KBM-7 (cell line): Measurements from ENCODE around the gene SNTG2.

Experiments
- DNase-seq: peaks from one replicate; pipeline ENCODE4 v3.0.0-alpha.2; 2015
- in situ Hi-C: fragments of 300-500 bp; cut with MboI; formaldehyde crosslinking; loops from 2 replicates; pipeline ENCODE4 v1.14.3; 2020; ENCODE audit warnings: low sequenced_read_pairs, low pct_unique_long_range_greater_than_20kb, mixed read lengths

SNTG2 gene

GRCh38 chr2:1308678-1309077 is 358.0 kb downstream of the SNTG2 start:
- no peak for DNase-seq
- in situ Hi-C loops: no loop called here

DNA sequence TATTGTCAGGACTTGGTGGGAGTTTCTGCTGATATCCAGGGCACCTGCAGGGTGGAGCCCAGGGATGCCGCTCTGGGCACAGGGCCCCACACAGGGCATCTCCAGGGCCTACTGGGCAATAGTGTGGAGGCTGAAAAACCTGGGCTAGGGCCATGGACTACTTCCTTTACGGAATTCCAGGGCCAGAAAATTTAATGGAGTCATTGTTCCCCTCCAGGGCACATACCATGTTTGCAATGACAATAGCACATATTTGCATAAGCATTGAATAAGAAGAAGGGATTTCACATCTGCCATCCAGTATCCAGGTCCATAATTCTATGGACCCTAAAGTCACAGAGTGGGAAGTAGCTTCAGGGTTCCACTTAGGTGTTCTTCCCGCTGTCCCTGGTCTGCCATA is 358.9 kb downstream of the SNTG2 start:
- no peak for DNase-seq
- in situ Hi-C loops: no loop called here

DNA sequence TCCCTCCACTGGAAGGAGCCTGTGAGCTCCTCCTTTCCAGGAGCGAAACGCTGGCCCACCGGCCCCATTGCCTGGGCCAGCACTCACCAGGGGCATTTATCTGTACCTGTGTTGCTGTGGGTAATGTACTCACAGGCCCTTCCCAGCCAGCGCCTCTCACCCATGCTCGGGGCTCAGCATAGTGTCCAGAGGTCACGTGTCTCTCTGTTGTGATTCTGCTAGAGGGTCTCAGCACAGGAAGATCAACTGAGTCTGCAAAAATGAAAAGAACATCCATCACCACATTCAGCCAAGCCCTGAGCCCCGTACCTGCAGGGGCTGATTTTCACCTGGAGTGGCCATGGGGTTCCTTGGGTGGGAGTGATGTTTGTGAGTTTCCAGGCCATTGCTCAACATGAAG is 359.6 kb downstream of the SNTG2 start:
- in situ Hi-C loops: no loop called here
- no peak for DNase-seq

DNA sequence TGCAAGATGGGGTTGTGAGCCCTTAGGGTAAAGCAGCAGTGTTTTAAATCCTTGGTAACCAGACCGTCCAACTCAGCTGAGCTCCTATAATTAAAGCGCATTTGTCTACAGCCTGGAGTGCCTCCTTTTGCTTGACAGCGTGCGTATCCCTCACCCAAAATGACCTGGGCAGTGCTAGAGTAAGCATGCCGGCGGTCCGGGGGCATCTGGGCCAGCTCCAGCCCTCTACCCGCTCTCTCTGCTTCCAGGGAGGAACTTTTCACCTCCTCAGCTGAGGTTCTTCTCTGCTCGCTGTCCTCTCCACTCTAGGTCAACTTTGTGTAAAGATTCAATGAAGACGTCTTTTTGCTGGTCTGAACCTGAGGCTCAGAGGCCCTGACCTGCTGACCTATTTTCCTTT is 360.2 kb downstream of the SNTG2 start:
- no peak for DNase-seq
- in situ Hi-C loops: no loop called here

DNA sequence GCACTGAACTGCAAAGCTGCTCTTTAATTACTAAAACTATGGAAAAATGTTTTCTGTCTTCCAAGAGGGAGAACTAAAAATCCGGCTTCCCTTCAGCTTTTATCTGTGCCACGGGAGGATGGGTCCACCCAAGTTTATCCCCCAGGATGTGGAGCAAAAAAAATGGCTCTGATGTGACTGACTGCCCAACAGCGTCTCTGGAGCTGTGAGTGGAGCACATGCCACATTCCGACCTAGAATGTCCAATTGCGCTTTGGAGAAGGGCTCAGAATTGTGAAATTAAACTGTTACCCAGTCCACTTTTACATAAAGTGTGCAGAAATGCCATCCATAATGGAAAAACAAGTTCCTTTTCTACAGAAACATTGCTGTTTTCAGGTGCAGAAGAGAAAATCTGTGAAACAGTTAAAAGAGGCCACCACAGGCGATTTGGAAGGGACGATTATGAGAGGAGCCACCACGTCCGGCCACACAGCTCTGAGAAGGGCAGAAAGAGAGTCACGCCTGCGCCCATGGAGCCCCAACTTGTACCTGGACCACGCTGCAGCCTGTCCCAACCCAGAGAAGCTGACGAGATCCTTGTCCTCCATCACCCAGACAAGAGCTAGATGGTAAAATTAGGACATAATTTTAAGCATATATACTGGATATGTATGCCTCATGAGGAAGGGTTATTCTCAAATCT is 362.7 kb downstream of the SNTG2 start:
- in situ Hi-C loops: no loop called here

DNA sequence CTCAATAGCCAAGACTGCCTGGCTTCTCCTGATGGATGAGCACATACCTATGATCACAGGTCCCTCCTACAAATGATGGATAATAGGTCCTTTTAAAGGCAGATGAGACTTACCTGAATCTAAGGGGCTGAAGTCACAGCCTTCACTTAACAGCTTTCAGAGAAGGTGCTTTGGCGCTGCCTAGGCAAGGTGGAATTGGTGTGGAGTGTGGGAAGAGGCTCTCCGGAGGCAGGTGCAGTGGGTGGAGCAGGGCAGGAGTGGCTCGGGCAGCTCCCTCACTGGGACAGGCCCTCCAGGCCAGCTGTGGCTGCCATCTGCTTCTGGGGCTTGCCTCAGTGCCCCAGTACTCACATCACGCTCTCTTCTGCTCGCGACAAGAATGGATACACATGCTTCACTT is 363.6 kb downstream of the SNTG2 start:
- no peak for DNase-seq
- in situ Hi-C loops: no loop called here

More for the DNA sequence above, 362.7 kb downstream of the SNTG2 start:
- DNase-seq: no peak

- no peak for DNase-seq
Observed at GRCh38 chr2:1318366-1319009, 367.8 kb downstream of the SNTG2 start.

DNA sequence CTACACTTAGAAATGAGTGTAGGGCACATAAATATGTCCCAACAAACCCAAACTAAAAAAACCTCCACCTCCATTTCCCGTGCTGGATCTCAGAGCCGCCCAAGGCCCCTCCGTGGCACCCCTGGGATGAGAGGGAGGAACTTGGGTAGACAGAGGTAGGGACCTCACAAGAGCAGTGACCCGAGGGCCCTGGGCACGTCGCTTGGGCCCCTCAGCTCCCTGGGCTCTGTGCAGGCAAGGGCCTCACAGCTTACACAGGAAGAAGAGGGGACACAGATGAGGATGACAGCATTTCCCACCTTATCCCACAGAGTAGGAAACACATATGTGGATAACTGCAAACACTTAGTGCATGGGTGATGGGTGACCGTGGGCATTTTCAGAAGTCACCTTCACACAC is 368.7 kb downstream of the SNTG2 start:
- in situ Hi-C loops: no loop called here
- DNase-seq: no peak

More at GRCh38 chr2:1318366-1319009, 367.8 kb downstream of the SNTG2 start:
- in situ Hi-C loops: no loop called here

GRCh38 chr2:1321321-1321720 is 370.7 kb downstream of the SNTG2 start:
- DNase-seq: no peak
- in situ Hi-C loops: no loop called here

DNA sequence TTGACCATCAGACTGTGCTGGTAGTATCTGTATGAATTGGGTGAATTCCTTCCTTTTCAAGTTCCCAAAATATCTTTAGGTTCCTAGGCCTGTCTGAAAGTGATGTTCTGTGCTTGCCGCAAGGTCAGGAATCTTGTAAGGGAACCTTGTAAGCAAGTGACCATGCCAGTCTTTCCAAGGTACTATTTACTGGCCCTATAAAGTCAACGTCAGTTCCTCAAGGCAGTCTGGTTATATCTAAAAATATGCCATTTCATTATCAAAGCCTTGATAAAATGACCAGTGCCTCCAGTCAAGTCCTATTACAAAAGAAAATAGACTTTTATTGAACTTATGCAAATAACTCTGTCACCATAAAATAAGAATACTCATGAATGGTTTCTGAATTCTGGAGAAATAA is 374.2 kb downstream of the SNTG2 start:
- no peak for DNase-seq
- in situ Hi-C loops: no loop called here

DNA sequence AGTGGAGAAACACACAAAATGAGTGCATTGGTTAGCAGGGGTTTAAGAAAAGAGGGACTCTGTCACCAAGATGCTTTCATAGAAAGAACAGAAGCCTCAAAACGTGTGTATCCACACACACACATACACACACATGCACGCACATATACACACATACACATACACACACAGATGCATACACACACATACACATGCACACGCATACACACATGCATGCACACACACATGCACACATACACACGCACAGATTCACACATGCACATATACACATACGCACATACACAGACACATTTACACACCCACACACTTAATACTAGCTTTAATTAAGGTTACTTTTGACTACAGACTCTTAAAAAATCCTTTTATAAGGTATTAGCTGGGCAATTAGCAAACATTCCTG is 378.0 kb downstream of the SNTG2 start:
- in situ Hi-C loops: no loop called here
- no peak for DNase-seq

DNA sequence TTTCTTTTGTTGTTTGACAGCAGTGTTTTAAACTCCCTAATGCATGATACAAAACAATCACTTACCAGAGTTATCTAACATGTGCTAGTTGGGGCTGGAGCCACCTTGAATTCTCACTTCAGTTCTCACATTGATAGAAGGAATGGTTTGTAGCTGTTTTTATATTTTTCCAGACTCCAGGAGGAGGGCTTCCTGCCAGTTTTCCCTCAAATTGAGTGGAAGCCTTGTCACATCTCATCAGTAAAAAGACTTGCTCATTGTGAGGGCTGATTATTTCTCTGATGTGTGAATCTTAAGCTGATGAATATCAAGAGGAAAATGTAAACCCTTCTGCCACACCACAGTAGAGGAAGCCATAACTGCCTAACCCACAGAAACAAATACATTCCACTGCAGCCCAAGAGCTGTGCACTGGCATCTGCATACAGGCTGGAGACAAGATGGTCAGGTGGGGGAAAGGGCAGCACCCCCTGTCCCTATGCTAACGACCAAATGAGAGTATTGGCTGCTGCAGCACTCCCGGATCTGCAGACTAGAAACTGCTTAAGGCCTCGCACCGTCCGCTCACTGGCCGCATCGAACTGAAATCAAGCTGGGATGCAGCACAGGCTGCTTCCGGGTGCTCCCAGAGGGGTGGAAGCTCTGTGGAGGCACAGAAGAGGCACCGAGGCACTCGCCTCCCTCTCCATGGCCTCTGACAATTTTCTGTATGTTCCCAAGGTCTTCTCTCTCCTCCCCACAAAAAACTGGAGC is 388.9 kb downstream of the SNTG2 start:
- no peak for DNase-seq
- in situ Hi-C loops: no loop called here

DNA sequence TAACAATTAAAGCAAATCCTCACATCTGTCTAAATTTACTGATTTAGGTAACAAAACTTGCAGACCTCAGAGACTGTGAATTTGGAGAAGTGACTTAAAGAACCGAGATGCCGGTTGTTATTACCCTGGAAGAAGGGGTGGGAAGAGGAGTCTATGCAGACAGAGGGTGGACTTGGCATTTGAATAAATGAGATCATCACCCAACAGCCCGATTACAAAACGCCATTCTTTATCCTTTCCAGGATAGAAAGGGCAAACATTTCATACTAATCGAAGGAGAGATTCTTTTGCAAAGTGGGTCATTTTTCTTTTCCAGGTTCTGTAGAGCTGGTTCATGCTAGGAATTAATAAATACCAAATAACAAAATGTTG is 389.5 kb downstream of the SNTG2 start:
- no peak for DNase-seq
- in situ Hi-C loops: no loop called here

GRCh38 chr2:1341404-1342120 is 390.9 kb downstream of the SNTG2 start:
- no peak for DNase-seq
- in situ Hi-C loops: no loop called here

- in situ Hi-C loops: no loop called here
- no peak for DNase-seq
Observed at GRCh38 chr2:1348789-1349188, 398.1 kb downstream of the SNTG2 start.

DNA sequence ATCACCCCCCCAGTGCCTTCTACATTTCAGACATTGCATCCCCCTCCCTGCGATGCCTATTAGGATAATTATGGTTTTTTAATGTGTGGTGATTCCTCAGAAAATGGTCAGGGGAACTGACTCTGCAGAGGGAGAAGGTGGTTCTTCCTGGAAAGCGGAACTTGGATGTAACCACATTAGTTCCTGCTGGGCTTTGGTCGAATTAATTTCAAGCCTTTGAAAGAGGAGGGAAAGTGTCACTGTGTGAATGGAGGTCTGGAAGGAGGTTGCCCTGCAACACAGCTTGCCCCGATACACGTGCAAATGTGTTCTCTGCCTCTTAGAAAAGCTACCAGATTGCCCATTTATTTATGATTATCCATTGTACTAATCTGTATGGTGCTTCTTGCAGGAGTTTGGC is 399.5 kb downstream of the SNTG2 start:
- DNase-seq: peak; percentile 68
- in situ Hi-C loops: no loop called here

DNA sequence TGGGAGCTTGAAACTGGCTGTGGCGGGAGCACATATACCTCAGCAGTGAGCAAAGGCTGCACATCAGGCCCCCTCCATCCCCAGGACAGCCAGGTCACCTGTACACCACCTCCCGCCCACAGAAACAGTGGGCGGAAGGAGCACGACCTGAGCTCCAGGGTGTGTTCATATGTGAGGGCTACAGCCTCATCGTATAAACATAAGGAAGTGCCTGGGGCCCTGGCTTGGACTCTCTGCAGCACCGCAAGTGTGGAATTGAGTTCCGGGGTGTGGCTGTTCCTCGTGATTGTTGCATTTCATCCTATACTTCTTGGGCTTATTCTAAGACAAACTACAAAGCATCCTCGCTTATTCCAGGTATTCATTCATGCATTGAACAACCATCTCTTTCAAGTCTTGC is 402.5 kb downstream of the SNTG2 start:
- no peak for DNase-seq
- in situ Hi-C loops: no loop called here

- in situ Hi-C loops: no loop called here
- DNase-seq: no peak
Observed at GRCh38 chr2:1353543-1353942, 402.9 kb downstream of the SNTG2 start.

DNA sequence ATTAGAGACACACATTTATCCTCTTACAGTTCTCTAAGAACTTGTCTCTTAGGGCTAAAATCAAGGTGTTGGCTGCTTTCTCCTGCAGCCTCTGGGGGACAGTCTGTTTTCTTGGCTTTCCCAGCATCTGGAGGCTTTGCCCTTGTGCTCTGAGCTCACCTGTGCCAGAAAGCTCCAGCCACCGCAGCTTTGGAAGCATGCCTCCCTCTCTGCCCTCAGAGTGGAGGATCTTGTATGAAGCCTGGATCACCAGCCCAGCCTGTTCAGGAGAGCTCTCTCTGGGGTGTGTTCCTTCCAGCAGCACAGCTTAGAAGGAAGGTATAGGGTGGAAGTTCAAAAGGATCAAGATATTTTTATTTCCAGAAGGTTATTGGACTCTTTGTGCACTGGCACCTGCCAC is 409.5 kb downstream of the SNTG2 start:
- no peak for DNase-seq
- in situ Hi-C loops: no loop called here
